ENCODE measurements around the gene COMMD1.
"Not testable (repeated sequence)": the region's sequence is repeated elsewhere in the genome, so short reads cannot be mapped to it uniquely, and the experiment has no call there.

COMMD1 gene

DNA sequence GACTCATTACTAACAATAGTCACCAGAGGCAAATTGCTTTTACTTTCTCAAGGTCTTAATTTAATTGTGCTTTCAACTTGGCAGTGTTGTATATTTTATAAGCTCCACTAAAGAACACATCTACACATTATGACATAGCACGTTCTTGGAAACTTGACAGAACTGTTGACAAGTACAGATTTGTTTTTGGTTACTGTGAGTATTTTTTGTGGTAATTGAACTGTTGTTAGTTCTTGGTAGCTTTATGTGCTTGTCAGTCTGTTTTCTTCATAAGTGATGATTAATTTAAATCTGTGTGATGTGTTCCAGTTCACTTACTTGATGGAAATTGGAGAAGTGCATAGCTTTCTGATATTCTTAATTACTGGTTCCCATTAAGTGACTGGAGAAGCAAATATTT lies 63.9 kb downstream of the COMMD1 start:
- DNase-seq: no peak

DNA sequence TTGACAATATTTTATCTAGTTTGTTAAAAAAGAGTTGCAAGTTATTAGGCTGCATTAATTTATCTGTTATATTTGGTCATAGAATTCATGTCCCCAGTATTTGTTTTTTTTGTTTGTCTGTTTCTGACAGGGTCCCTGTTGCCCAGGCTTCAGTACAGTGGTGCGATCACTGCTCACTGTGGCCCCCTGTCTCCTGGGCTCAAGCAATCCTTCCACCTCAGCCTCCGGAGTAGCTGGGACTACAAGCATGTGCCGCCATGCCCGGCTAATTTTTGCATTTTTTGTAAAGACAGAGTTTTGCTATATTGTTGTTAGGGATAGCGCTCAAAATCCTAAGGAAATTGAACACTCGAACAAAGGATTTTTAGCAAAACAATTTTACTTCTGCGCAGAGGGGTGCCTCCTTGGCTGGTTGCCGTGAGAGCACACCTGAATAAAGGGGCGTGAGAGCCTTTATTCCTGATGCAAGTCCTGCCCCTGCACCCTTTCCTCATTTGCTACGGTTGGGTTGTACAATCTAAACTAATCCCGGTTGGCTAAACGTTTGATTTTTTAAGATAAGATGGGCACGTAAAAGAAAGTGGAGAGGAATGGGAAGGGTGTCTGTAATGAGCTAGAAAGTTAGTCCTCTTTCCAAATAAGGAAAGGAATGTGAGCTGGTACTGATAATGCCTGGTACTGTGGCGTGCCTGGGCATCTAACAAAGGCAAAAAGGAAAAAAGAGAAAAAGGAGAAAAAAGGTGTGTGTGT lies 65.5 kb downstream of the COMMD1 start:
- no peak for DNase-seq

DNA sequence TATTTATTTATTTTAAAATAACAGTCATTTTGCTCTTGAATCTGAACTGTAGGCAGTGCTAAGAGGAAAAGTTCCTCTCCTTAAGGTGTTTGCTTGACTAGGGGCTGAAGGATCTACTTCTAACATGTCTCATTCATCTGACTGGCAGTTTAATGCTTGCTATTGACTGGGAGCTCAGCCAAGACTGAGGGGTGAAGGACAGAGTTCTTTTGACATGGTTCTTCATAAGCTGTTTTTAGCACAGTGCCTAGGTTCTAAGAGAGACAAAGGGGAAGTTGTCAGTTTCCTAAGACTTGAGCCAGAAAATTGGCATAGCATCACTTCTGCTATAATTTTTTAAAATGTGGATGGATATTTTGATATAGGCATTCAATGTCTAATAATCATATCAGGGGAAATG lies 73.0 kb downstream of the COMMD1 start:
- peak; percentile 33 for DNase-seq

DNA sequence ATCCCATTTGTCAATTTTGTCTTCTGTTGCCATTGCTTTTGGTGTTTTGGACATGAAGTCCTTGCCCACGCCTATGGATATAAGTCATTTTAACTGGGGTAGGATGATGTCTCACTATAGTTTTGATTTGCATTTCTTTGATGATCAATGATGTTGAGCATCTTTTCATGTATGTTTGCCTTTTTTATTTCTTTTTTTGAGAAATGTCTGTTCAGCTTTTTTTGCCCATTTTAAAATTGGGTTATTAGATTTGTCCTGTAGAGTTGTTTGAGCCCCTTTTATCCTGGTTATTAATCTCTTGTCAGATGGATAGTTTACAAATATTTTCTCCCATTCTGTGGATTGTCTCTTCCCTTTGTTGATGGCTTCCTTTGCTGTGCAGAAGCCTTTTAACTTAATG lies 75.3 kb downstream of the COMMD1 start:
- DNase-seq: no peak

DNA sequence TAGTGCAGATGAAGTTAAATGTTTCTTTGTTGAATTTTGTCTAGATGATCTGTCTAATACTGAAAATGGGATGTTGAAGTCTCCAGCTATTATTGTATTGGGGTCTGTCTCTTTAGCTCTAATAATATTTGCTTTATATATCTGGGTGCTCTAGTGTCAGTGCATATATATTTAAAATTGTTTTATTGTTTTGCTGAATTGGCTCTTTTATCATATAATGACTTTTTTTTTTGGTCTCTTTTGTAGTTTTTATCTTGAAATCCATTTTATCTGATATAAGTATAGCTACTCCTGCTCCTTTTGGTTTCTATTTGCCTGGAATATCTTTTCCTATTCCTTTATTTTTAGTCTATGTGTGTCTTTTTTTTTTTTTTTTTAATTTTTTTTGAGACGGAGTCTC lies 79.2 kb downstream of the COMMD1 start:
- DNase-seq: no peak

DNA sequence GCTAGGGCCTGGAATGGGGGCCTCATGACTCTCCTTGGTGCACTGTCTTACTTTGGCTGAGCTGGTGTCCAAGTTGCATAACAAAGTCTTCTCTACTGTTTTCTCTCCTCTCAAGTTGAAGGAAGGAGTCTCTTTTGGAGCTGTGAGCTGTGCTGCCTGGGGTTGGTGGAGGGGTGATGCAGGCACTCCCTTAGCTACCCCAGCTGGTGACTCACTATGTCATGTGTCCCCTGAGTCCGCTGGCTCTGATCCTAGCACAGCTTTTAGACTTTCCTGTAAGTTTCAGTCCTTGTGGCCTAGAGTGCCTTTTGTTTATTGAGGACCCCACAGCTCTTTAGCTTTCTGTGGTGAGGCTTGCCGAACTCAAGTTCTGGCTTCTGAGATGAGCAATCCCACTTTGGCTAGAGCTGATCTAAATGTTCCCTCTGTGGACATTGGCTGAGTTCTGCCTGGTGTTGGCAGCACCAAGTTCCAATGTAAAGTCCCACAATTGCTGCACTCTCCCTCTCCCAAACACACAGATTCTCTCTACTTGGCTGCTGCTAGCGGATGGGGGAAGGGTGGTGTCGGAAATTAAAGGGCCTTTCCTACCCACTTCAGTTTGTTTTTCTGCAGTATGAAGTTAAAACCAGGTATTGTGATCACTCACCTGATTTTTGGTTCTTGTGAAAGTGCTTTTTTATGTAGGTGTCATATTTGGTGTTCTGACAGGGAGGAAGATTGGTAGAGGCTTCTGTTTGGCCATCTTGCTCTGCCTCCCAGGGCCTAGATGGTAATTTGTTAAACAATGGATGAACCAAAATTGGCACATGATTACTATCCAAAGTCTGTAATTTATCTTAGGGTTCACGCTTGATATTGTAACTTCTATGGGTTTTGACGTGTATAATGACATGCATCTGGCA lies 83.2 kb downstream of the COMMD1 start:
- no peak for DNase-seq

DNA sequence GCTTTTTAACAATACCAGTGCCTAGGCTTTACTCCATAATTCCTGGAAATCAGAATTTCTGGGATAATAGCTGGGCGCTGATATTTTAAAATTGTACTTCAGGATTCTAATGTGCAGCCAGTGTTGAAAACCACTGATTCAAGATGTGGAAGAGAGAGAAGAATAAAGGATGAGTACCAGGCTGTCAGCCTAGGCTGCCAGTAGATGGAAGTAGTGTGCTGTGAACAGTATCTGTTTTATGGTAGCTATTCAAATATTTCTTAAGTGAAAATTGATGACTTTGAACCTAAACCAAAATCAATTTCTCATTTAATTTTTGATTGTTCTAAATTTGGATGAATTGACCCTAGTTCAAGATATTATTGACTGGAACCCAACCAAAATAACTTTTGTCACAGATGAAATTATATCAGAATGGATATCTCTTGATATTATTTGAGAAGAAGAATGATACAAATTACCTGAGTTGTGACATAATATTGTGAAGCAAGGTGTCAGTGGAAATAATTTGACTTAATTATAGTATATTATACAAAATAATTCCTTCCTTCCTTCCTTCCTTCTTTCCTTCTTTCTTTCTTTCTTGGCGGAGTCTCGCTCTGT lies 88.0 kb downstream of the COMMD1 start:
- peak; percentile 54 for DNase-seq

DNA sequence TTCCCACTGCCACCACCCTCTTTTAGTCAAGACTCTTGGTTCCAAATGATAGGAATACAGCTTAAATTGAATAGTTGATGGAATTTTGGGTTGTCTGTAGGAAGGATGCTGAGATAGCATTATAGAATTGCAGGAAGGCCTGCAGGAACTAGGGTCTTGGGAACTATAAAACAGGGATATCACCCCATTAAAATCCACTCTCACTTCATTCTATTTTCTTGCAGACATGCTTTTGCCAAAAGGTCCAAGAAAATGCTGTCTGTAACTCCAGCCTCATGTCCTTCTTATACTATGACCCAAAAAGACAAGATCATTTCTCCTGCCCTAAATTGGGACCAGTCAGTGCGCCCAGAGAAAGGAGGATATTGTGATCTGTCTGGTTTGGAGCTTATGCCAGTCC lies 89.1 kb downstream of the COMMD1 start:
- no peak for DNase-seq

DNA sequence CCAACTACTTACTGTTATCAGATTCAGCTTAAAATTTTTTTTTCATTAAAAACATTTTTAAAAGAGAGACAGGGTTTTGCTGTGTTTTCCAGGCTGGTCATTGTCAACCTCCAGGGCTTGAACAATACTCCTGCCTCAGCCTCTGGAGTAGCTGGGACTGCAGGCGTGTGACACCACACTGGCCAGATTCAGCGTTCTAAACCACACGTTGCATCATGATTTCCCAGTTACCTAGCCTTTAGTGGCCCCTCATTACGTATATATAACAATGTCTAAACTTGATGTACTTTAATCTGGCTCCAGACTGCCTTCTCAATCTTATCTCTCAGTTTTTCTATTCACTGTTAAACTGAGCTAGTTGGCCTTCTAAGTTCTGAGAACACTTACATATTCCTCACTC lies 89.6 kb downstream of the COMMD1 start:
- no peak for DNase-seq

DNA sequence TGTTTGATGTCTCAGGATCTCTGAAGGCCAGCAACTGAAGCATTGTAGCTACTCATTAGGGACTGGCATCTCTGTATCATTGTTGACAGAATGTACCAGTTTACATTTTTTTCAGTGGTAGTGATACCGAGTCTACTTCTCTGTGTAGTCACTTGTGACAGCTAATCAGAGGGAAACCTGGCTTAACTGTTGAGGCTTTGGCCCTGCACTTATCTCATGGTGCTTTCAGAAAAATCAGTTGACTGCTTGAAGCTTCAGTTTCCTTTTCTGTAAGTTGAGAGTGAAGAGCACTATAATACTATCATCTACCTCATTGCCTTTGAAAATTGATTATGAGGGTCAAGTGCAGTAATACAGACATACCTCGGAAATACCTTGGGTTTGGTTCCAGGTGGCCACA lies 90.0 kb downstream of the COMMD1 start:
- DNase-seq: no peak

DNA sequence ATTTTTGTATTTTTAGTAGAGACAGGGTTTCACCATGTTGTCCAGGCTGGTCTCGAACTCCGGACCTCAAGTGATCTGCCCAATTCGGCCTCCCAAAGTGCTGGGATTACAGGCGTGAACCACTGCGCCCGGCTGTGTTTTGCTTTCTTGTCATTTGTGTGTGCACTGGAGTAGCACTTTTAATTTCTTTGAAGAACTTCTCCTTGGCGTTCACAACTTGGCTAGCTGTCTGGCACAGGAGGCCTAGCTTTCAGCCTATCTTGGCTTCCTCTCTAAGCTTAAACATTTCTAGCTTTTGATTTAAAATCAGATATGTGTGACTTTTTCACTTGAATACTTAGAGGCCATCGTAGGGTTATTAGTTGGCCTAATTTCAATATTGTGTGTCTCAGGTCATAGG lies 93.0 kb downstream of the COMMD1 start:
- no peak for DNase-seq

DNA sequence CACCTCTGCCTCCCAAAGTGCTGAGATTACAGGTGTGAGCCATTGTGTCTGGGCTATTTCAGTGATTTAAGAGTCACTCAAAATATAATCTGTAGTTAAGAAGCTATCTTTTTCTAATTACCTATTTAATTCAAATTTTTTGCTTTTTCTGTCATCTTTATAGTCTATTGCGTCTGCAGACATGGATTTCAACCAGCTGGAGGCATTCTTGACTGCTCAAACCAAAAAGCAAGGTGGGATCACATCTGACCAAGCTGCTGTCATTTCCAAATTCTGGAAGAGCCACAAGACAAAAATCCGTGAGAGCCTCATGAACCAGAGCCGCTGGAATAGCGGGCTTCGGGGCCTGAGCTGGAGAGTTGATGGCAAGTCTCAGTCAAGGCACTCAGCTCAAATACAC lies 95.1 kb downstream of the COMMD1 start:
- DNase-seq: no peak

DNA sequence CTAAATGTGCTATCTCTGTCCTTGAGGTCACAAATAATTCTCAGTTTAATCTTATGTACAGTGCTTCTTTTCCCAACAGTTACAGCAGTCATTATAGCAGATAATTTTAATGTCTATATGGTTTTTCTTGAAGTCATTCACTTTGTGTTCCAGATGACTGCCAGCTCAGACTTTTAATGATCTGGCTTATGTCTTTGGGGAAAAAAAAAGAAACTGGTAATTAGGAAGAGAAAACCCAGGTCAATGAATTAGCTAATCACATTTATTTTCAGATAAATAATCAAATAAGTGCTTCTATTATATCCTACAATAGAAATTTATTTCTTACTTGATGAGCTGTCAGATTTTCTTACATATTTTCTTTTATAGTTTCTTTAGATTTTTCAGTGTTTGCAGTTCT lies 96.0 kb downstream of the COMMD1 start:
- DNase-seq: no peak

DNA sequence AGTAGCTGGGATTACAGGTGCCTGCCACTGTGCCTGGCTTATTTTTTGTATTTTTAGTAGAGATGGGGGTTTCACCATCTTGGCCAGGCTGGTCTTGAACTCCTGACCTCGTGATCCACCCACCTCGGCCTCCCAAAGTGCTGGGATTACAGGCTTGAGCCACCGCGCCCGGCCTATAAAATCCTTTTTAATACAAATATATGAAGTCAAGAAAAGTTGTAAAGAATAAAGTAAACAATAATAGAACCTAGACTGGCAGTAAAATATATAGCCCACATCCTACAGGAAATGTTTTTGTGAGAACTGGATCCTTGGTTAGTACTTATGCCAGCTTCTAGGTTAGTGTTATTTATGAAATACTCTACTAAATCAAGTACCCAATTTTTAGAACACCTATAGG lies 99.0 kb downstream of the COMMD1 start:
- not testable (repeated sequence) for DNase-seq

DNA sequence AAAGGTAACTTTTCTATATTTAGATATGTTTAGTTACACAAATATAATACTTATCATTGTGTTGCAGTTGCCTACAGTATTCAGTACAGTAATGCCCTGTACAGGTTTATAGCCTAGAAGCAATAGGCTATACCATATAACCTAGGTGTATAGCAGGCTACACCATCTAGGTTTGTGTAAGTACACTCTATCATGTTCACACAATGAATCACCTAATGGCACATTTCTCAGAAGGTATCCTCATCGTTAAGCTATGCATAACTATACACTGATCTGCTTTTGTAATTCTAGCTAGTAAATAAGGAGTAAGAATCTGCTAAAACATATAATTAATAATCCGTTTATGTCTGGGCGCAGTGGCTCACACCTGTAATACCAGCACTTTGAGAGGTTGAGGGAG lies 102.1 kb downstream of the COMMD1 start:
- DNase-seq: no peak

DNA sequence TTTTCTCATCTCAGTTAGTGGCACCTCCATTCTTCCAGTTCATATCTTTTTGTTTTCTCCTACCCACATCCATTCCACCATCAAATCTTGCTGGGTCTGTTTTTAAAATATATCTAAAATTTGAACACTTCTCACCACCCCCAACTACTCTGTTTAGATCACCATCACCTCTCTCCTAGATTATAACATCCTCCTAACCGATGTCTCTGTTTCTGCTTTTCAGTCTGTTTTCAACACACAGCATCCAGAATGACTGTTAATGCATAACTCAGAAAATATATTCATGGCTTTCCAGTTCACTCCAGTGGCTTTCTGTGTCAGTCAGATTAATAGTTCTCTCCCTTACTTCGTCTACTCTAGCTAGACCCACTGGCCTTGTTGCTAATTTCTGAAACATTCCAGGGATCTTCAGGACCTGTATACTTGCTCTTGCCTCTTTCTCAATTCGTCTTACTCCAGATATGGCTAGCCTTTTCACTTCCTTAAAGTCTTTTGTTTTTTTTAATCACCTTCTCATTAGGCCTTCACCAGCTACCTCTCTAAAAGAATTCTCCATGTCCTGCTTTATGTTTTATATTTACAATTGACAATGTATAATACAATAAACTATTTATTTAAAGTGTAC lies 105.3 kb downstream of the COMMD1 start:
- no peak for DNase-seq

DNA sequence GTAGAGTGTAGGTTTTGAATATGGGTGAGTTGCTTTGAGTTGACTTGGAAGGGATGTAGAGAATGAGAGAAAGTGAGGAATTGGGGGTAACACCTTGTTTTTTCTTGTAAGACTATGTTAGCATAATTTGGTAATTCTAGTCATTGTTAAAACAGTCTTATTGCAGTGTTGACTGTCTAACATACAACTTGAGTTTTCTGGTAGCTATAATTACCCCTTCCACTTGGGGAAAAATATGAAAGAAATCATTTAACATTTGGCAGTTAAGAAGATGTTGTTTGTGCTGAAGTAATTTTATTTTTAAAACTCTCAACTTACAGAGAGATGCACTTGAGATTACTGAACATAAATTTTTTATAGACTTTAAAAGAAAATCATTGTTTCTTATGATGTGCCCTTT lies 108.2 kb downstream of the COMMD1 start:
- DNase-seq: no peak

DNA sequence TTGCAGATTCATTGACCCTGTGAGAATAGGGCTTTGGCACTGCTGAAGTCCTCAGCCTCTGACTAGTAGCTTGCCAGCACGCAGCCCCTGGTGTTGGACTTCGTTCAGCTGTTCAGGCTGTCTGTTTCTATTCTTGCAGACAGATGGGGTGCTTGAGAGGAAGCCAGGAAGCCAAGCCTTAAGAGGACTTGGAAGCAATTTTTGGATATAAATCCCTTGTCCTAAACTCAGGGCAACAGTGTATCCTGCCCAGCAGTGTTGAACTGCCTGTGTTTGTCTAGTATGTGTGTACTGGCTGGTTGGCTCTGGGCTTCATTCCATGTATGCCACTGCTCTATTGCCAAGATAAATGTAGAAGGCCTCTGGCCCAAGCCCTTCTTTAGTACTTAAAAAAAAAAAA lies 108.6 kb downstream of the COMMD1 start:
- peak; percentile 24 for DNase-seq

DNA sequence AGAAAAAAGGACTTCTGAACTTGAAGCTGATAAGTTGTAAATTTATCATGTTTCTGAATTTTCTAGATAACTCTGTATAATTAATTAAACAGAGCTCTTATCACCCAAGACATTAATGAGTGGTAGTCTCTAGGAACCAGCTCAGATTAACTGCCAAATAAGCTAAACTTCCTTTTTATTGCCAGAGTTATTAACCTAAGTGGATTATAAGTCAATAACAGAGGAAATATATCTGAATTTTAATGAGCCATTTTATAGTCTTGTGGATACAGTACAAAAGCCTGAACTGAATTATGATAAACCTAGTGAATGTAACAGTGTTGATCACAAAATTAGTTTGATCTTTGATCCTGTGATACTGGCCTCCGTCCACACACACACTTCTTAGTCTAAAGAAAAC lies 111.5 kb downstream of the COMMD1 start:
- no peak for DNase-seq

DNA sequence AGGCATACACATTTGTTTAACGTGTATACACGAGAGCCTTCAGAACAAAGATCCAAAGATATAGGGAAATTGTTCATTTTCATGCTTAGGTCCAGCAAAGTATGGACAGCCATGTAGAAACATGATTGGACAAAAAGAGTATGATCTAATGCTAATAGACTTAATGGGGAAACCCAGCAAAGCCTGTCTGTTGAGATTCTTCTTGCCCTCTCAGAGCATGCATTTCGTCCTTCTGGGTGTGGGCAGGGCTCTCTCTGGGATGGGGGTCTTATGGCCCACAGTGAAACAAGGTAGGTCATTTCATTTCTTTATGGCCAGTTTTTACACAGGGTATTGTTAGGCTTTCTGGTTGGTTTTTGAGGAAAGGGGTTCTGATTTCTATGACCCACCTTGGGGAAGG lies 124.4 kb downstream of the COMMD1 start:
- no peak for DNase-seq

DNA sequence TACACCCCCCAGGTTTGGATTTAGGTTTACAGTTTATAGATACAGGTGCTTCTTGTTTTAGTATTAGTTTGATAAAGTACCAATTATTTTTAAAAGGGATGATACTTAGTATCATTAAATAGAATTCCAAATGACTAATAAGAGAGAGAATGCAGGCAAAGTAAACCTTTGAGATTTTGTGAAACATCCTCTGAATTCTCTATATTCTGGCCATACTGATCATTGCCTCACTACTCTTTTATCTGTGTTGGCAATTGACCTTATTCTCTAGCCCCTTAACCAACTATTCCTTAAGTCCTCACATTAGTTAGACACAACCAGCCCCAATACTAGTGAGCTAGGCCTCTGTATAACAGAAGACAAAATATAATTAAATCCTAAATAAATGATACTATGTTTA lies 125.4 kb downstream of the COMMD1 start:
- no peak for DNase-seq

DNA sequence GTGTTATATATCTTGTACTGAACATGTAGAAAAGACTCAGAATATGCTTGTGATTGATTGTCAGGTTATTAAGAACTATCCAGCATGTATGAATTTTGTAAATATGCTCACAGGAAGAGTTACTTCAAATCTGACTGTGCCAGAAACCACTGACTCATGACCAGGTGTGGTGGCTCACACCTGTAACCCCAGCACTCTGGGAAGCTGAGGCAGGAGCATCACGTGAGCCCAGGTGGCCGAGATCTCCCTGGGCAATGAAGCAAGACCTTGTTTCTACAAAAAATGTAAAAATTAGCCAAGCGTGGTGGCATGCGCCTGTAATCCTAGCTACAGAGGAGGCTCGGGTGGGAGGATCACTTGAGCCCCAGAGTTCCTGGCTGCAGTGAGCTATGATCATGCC lies 126.6 kb downstream of the COMMD1 start:
- no peak for DNase-seq

DNA sequence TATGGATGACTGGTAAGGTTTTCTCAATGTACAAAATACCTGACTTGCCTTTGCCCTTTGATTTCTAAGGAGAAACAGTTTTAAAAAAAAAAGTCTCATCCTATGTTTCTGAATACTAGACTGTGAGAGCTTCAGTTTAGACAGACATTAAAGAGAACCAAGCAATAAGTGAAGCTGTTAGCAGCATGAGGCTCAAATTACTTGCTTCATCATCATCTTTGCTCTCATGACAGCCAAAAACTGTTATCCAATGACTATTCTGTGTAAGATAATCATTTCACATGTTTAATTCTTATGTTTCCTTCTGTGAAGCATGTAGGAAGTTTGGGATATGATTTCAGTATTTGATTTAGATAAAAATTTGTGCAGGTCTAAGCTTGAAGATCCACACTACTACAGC lies 129.2 kb downstream of the COMMD1 start:
- no peak for DNase-seq

DNA sequence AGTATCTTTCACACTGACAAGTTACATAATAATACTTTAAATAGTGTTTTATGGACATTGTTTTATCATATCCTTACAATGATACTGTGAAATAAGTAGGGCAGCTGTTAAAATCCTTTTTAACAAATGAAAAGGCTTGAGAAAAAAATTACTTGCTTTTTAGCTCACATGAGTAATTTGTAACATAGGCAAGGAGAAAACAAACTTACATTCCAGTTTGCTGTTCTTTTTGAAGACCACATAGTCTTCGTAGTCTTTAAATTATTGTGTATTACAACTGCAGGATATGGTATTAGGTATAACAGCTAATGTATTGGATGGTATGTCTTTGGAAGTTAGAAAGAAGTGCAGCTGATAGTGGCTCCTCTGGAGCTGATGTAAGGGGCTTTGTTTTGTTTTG lies 130.8 kb downstream of the COMMD1 start:
- DNase-seq: no peak
